Endothelial cell of umbilical vein (primary cell): ENCODE data around the gene PIGT. TPM values are rescaled to one million over a fixed set of nuclear protein-coding genes. Genes with fewer than 3 reads are reported as not detected.

ENCODE experiments used
- BruUV-seq: library from RNA; stranded (reverse); fragments of 400-500 nt; replicated peaks from 2 replicates; lab custom pipeline; 2021; lab: Mats Ljungman, UMichigan
- CTCF ChIA-PET: fragments of 300-600, 350-600 bp; sonication (Branson Sonifier 250); formaldehyde crosslinking; loops from one replicate; lab custom pipeline; 2021; ENCODE audit warnings: antibody characterized with exemption, inconsistent platforms; lab: Charles Lee
- POLR2A ChIA-PET: fragments of 300-600, 350-600 bp; sonication (Branson Sonifier 250); formaldehyde crosslinking; loops from one replicate; lab custom pipeline; 2021; ENCODE audit warnings: antibody characterized with exemption, inconsistent platforms; lab: Charles Lee
- DNase-seq: peaks from one replicate; pipeline ENCODE4 v3.0.0-alpha.2; 2011; ENCODE audit warnings: low read depth, low spot score
- FAIRE-seq: peaks from 2 replicates; lab custom pipeline; 2011; peaks lifted over from hg19 to GRCh38; lab: Jason Lieb, UNC
- H2AFZ ChIP-seq: 2 replicates; pipeline ENCODE4 v1.6.0; 2012; ENCODE audit warnings: low read depth, low read length, control low read depth, inconsistent platforms
- H3K27ac ChIP-seq: 2 replicates; pipeline ENCODE4 v1.5.1; 2011; ENCODE audit warnings: low read depth, mild to moderate bottlenecking, control low read depth, low read length, moderate library complexity; ENCODE audit not compliant: insufficient read depth
- H3K27me3 ChIP-seq, 2 experiments: 2 replicates each; pipeline versions ENCODE4 v1.6.0 to v1.6.1; 2011; ENCODE audit warnings: low read length in 2 of 2, mixed read lengths in 1 of 2; ENCODE audit not compliant: control insufficient read depth in 2 of 2, insufficient read depth in 2 of 2
- H3K36me3 ChIP-seq, 2 experiments: 2 replicates in 1 of 2; 3 replicates in 1 of 2; pipeline ENCODE4 v1.5.1; 2011; ENCODE audit warnings: low read length in 2 of 2, mild to moderate bottlenecking in 1 of 2, moderate library complexity in 1 of 2; ENCODE audit not compliant: control insufficient read depth in 2 of 2, insufficient read depth in 2 of 2; ENCODE audit errors: extremely low read depth in 1 of 2
- H3K4me1 ChIP-seq: 3 replicates; pipeline ENCODE4 v1.5.1; 2011; ENCODE audit warnings: mild to moderate bottlenecking, low read length; ENCODE audit not compliant: control insufficient read depth, insufficient read depth; ENCODE audit errors: extremely low read depth
- H3K4me2 ChIP-seq: 2 replicates; pipeline ENCODE4 v1.6.1; 2011; ENCODE audit warnings: low read length, control low read depth, mixed read lengths; ENCODE audit not compliant: insufficient read depth
- H3K4me3 ChIP-seq, 3 experiments: fragments of 200-600 bp in 1 of 3; sonication (generic), shearing (Covaris generic) in 1 of 3; replicated peaks in 1 of 3; 2 replicates each; pipeline ENCODE4 v1.5.1; 2011 to 2016; ENCODE audit warnings: control low read depth in 3 of 3, low read length in 3 of 3, mild to moderate bottlenecking in 2 of 3, inconsistent platforms in 1 of 3, low read depth in 1 of 3, moderate library complexity in 1 of 3; ENCODE audit not compliant: insufficient read depth in 1 of 3
- H3K79me2 ChIP-seq: 2 replicates; pipeline ENCODE4 v1.6.0; 2012; ENCODE audit warnings: low read length, inconsistent platforms; ENCODE audit not compliant: control insufficient read depth, insufficient read depth
- H3K9ac ChIP-seq: replicated peaks from 2 replicates; pipeline ENCODE3; 2011; ENCODE audit warnings: low read length, control low read depth; ENCODE audit not compliant: insufficient read depth; ENCODE audit errors: extremely low read depth
- H3K9me1 ChIP-seq: replicated peaks from 3 replicates; pipeline ENCODE4 v1.6.0; 2011; ENCODE audit warnings: mild to moderate bottlenecking, low read length; ENCODE audit not compliant: control insufficient read depth, insufficient read depth; ENCODE audit errors: extremely low read depth
- H3K9me3 ChIP-seq: replicated peaks from 2 replicates; pipeline ENCODE4 v1.5.1; 2012; ENCODE audit warnings: low read length, inconsistent platforms; ENCODE audit not compliant: control insufficient read depth, insufficient read depth
- H4K20me1 ChIP-seq: replicated peaks from 2 replicates; pipeline ENCODE3; 2011; ENCODE audit warnings: mild to moderate bottlenecking, low read length; ENCODE audit not compliant: control insufficient read depth, insufficient read depth; ENCODE audit errors: extremely low read depth
- CTCF ChIP-seq, 2 donors: IDR thresholded peaks; 1 replicate in 1 of 2; 2 replicates in 1 of 2; pipeline ENCODE4 v1.5.1; 2011; ENCODE audit warnings: low read length in 2 of 2, mild to moderate bottlenecking in 2 of 2, moderate library complexity in 2 of 2, control low read depth in 1 of 2, inconsistent platforms in 1 of 2, low read depth in 1 of 2; ENCODE audit not compliant: insufficient read depth in 1 of 2; ENCODE audit errors: extremely low read depth in 1 of 2
- MAX ChIP-seq: IDR thresholded peaks from 2 replicates; pipeline ENCODE4 v1.6.1; 2011; ENCODE audit not compliant: insufficient read depth, insufficient read length
- dilution Hi-C: fragments of 300-500 bp; cut with MboI; formaldehyde crosslinking; loops from one replicate; pipeline ENCODE4 v1.15.0; 2019; ENCODE audit warnings: low sequenced_read_pairs; ENCODE audit not compliant: extremely low pct_ligation_motif_present
- intact Hi-C: fragments of 100-400 bp; cut with micrococcal nuclease; formaldehyde crosslinking; loops from one replicate; pipeline ENCODE4 v1.10.0; 2022
- polyA plus RNA-seq, 4 experiments: library from polyadenylated mRNA; depleted of rRNA in 3 of 4; stranded (reverse) in 3 of 4; unstranded in 1 of 4; fragments of >200 nt; gene quantifications; 2 replicates each; pipeline versions ENCODE4 v1.2.1 to v1.2.3, GENCODE V29; 2011 to 2012; ENCODE audit warnings: missing spikeins in 1 of 4
- total RNA-seq: library from RNA; stranded (reverse); gene quantifications from 2 replicates; pipeline ENCODE4 v1.2.3, GENCODE V29; 2021

PIGT gene
- total and polyA plus RNA-seq, 2 donors (not counting 3 experiments of a cell fraction or from before 2014, with no cell fraction given): 96.8 to 143 TPM

- Histone ChIP-seq H3K9me1 (no peaks in the 10 kb centered on the region), H2AFZ (peak overlapping the region; percentile 65), H4K20me1 (no peaks in the 10 kb centered on the region), H3K27me3 (no peaks in the 10 kb centered on the region), H3K79me2 (no peaks in the 10 kb centered on the region), H3K9me3 (no peaks in the 10 kb centered on the region), H3K4me1 (peaks cover 7% of the 10 kb centered on the region), H3K4me2 (peak overlapping the region; percentile 66), H3K27ac (no peak overlapping the region), H3K9ac (peak overlapping the region; percentile 17), H3K4me3 (peak overlapping the region; percentile 17 to 48 (median 30)), H3K36me3 (peaks cover 0 to 1% of the 10 kb centered on the region in 2 experiments)
- intact Hi-C loops: loop anchor here (1.0 to 2.0 kb wide), 4 partner anchors 25 to 398 kb away; partner anchors contain the start of gene SDC4
- CTCF ChIA-PET: interaction anchor here (0.5 to 9.8 kb wide), 54 partner anchors 8 to 663 kb away, joined by 3 to 416 read pairs (median 6); partner anchors contain the start of genes DBNDD2, PIGT, SDC4 and SYS1
- POLR2A ChIA-PET: interaction anchor here (1.2 to 1.5 kb wide), 3 partner anchors 10 to 63 kb away, joined by 5 to 6 read pairs (median 6); partner anchors contain the start of gene SYS1
- TF ChIP-seq CTCF (IDR thresholded peaks at IDR 0.05; ENCODE audit: extremely low read depth in 1 of 2, insufficient read depth in 1 of 2, low read depth in 1 of 2, low read length in 2 of 2) (peak; percentile 85 to 96), MAX (no peak)
- FAIRE-seq: peak; percentile 90
- dilution Hi-C loops: no loop called here
- peak; percentile 84 for DNase-seq
- no TSS peak for BruUV-seq
Observed at GRCh38 chr20:45373353-45374100, 42.4 kb upstream of the PIGT start.
